H1 (cell line): ENCODE measurements around the gene PPP1CA. TPM values are rescaled to one million over a fixed set of nuclear protein-coding genes. Genes with fewer than 3 reads are reported as not detected.

Experiments
- CTCF ChIA-PET: fragments of 300-600 bp; sonication (Branson Sonifier 250); formaldehyde crosslinking; loops from one replicate; lab custom pipeline; 2021; ENCODE audit not compliant: partially characterized antibody; lab: Charles Lee
- POLR2A ChIA-PET: fragments of 300-600 bp; sonication (Branson Sonifier 250); formaldehyde crosslinking; loops from one replicate; lab custom pipeline; 2021; ENCODE audit warnings: inconsistent platforms; ENCODE audit not compliant: partially characterized antibody; lab: Charles Lee
- DNase-seq, 2 experiments: peaks; one replicate each; pipeline versions ENCODE4 v3.0.0 to v3.0.0-alpha.2; 2010 to 2022; ENCODE audit warnings: low spot score in 2 of 2, low read depth in 1 of 2, mixed read lengths in 1 of 2
- FAIRE-seq: peaks from 2 replicates; lab custom pipeline; 2011; peaks lifted over from hg19 to GRCh38; lab: Jason Lieb, UNC
- H2AFZ ChIP-seq: 2 replicates; pipeline ENCODE4 v1.8.1; 2012; ENCODE audit warnings: low read length, inconsistent platforms
- H2AK5ac ChIP-seq: 2 replicates; pipeline ENCODE4 v1.6.1; 2013; ENCODE audit warnings: low read depth, low read length
- H2BK120ac ChIP-seq: replicated peaks from 2 replicates; pipeline ENCODE3; 2013; ENCODE audit warnings: low read depth, low read length, inconsistent platforms
- H2BK12ac ChIP-seq: 2 replicates; pipeline ENCODE4 v1.6.1; 2013; ENCODE audit warnings: low read depth, low read length
- H2BK15ac ChIP-seq: 2 replicates; pipeline ENCODE4 v1.6.1; 2013; ENCODE audit warnings: low read length
- H2BK20ac ChIP-seq: 2 replicates; pipeline ENCODE4 v1.6.1; 2013; ENCODE audit warnings: low read length
- H2BK5ac ChIP-seq: 2 replicates; pipeline ENCODE4 v1.6.1; 2013; ENCODE audit warnings: low read depth, low read length
- H3K14ac ChIP-seq: 2 replicates; pipeline ENCODE4 v1.6.1; 2013; ENCODE audit warnings: inconsistent platforms; ENCODE audit not compliant: insufficient read length
- H3K18ac ChIP-seq: 2 replicates; pipeline ENCODE4 v1.6.1; 2013; ENCODE audit warnings: low read length; ENCODE audit errors: extremely low read depth
- H3K23ac ChIP-seq: 2 replicates; pipeline ENCODE4 v1.6.1; 2013; ENCODE audit warnings: inconsistent platforms; ENCODE audit not compliant: insufficient read length
- H3K23me2 ChIP-seq: 2 replicates; pipeline ENCODE4 v1.6.1; 2013; ENCODE audit warnings: low read depth, low read length
- H3K27ac ChIP-seq: 2 replicates; pipeline ENCODE4 v1.6.1; 2011; ENCODE audit warnings: low read depth, low read length, inconsistent platforms
- H3K27me3 ChIP-seq, 4 experiments: replicated peaks in 1 of 4; 1 replicate in 1 of 4; 2 replicates in 3 of 4; pipeline versions ENCODE4 v1.6.1 to v1.8.1; 2011 to 2013; ENCODE audit warnings: low read length in 3 of 4, mild to moderate bottlenecking in 3 of 4, inconsistent platforms in 2 of 4, mixed read lengths in 2 of 4, moderate library complexity in 1 of 4; ENCODE audit not compliant: control insufficient read depth in 3 of 4, insufficient read depth in 3 of 4; ENCODE audit errors: extremely low read depth in 1 of 4
- H3K36me3 ChIP-seq, 4 experiments: 2 replicates each; pipeline versions ENCODE4 v1.6.1 to v1.8.1; 2011 to 2013; ENCODE audit warnings: mild to moderate bottlenecking in 4 of 4, low read length in 3 of 4, moderate library complexity in 2 of 4, control low read depth in 1 of 4, inconsistent platforms in 1 of 4; ENCODE audit not compliant: insufficient read depth in 4 of 4, control insufficient read depth in 2 of 4
- H3K4ac ChIP-seq: replicated peaks from 2 replicates; pipeline ENCODE3; 2013; ENCODE audit warnings: low read length, low read depth, mixed read lengths, inconsistent platforms; ENCODE audit not compliant: insufficient read length
- H3K4me1 ChIP-seq, 4 experiments: replicated peaks in 1 of 4; 1 replicate in 1 of 4; 2 replicates in 3 of 4; pipeline versions ENCODE4 v1.6.1 to v1.8.1; 2011 to 2013; ENCODE audit warnings: low read length in 3 of 4, inconsistent platforms in 2 of 4, mixed read lengths in 1 of 4; ENCODE audit not compliant: insufficient read depth in 4 of 4, control insufficient read depth in 3 of 4
- H3K4me2 ChIP-seq, 2 experiments: 2 replicates each; pipeline versions ENCODE4 v1.6.1 to v1.8.1; 2011 to 2013; ENCODE audit warnings: low read depth in 2 of 2, low read length in 2 of 2, control low read depth in 1 of 2, inconsistent platforms in 1 of 2, mild to moderate bottlenecking in 1 of 2; ENCODE audit not compliant: insufficient read depth in 1 of 2
- H3K4me3 ChIP-seq, 4 experiments: fragments of 200-600, 300-600 bp in 1 of 4; sonication (generic), shearing (Covaris generic), sonication (Bioruptor Twin) in 1 of 4; 2 replicates each; pipeline versions ENCODE4 v1.5.1 to v1.8.1; 2011 to 2016; ENCODE audit warnings: low read length in 4 of 4, low read depth in 3 of 4, control low read depth in 2 of 4, inconsistent platforms in 2 of 4, mild to moderate bottlenecking in 2 of 4, mixed read lengths in 1 of 4, moderate library complexity in 1 of 4; ENCODE audit not compliant: insufficient read depth in 2 of 4; ENCODE audit errors: extremely low read depth in 1 of 4
- H3K56ac ChIP-seq: replicated peaks from 2 replicates; pipeline ENCODE3; 2013; ENCODE audit warnings: low read depth, mild to moderate bottlenecking, mixed read lengths, low read length, inconsistent platforms; ENCODE audit not compliant: insufficient read length
- H3K79me1 ChIP-seq: 2 replicates; pipeline ENCODE4 v1.6.1; 2013; ENCODE audit warnings: low read depth, low read length, control low read depth
- H3K79me2 ChIP-seq, 2 experiments: 2 replicates each; pipeline versions ENCODE4 v1.6.1 to v1.8.1; 2012 to 2013; ENCODE audit warnings: low read length in 2 of 2, mild to moderate bottlenecking in 2 of 2, inconsistent platforms in 1 of 2; ENCODE audit not compliant: insufficient read depth in 2 of 2, control insufficient read depth in 1 of 2
- H3K9ac ChIP-seq, 4 experiments: replicated peaks in 1 of 4; 1 replicate in 1 of 4; 2 replicates in 3 of 4; pipeline versions ENCODE4 v1.6.1 to v1.8.1; 2011 to 2013; ENCODE audit warnings: low read depth in 3 of 4, low read length in 3 of 4, control low read depth in 2 of 4, mild to moderate bottlenecking in 2 of 4, moderate library complexity in 2 of 4, inconsistent platforms in 1 of 4; ENCODE audit errors: extremely low read depth in 1 of 4
- H3K9me3 ChIP-seq, 2 experiments: 2 replicates each; pipeline versions ENCODE4 v1.6.1 to v1.8.1; 2012 to 2013; ENCODE audit warnings: mild to moderate bottlenecking in 2 of 2, moderate library complexity in 2 of 2, control low read depth in 1 of 2, inconsistent platforms in 1 of 2, low read depth in 1 of 2, low read length in 1 of 2, mixed read lengths in 1 of 2; ENCODE audit not compliant: insufficient read depth in 2 of 2
- H4K20me1 ChIP-seq, 2 experiments: replicated peaks in 1 of 2; 2 replicates each; pipeline versions ENCODE3 to v1.8.1; 2011 to 2013; ENCODE audit warnings: inconsistent platforms in 2 of 2, low read length in 2 of 2, mild to moderate bottlenecking in 1 of 2; ENCODE audit not compliant: insufficient read depth in 2 of 2, control insufficient read depth in 1 of 2
- H4K5ac ChIP-seq: 2 replicates; pipeline ENCODE4 v1.6.1; 2013; ENCODE audit warnings: low read length, low read depth, mixed read lengths, inconsistent platforms; ENCODE audit not compliant: insufficient read length
- H4K8ac ChIP-seq: 2 replicates; pipeline ENCODE4 v1.8.0; 2013; ENCODE audit warnings: mild to moderate bottlenecking, moderate library complexity, low read length, inconsistent platforms; ENCODE audit not compliant: insufficient read depth; ENCODE audit errors: extremely low read depth
- H4K91ac ChIP-seq: replicated peaks from 2 replicates; pipeline ENCODE3; 2013; ENCODE audit warnings: low read length, mixed read lengths, inconsistent platforms; ENCODE audit not compliant: insufficient read length
- CBX5 ChIP-seq: fragments of 300-800, 300-1000 bp; sonication (generic); IDR thresholded peaks from 2 replicates; pipeline ENCODE4 v1.7.1; 2016; ENCODE audit warnings: antibody characterized with exemption, low read length, low read depth
- HDAC2 ChIP-seq, 2 experiments: fragments of 300-600 bp in 1 of 2; sonication (generic) in 1 of 2; IDR thresholded peaks; 2 replicates each; pipeline ENCODE4 v1.6.1; 2011 to 2012; ENCODE audit warnings: low read depth in 2 of 2, low read length in 2 of 2, mild to moderate bottlenecking in 2 of 2, moderate library complexity in 2 of 2, borderline replicate concordance in 1 of 2, inconsistent platforms in 1 of 2
- HDAC6 ChIP-seq: IDR thresholded peaks from one replicate; pipeline ENCODE4 v1.7.1; 2012; ENCODE audit warnings: low read depth, mild to moderate bottlenecking, inconsistent platforms, low read length, moderate library complexity
- NRF1 ChIP-seq: IDR thresholded peaks from 2 replicates; pipeline ENCODE4 v1.6.1; 2011; ENCODE audit warnings: mild to moderate bottlenecking, low read depth, low read length, improper control_type of control experiment
- SAP30 ChIP-seq: fragments of 300-600 bp; sonication (generic); IDR thresholded peaks from 2 replicates; pipeline ENCODE4 v1.7.1; 2012; ENCODE audit warnings: low read length, moderate library complexity, mild to moderate bottlenecking, inconsistent platforms; ENCODE audit not compliant: insufficient read depth, insufficient replicate concordance
- YY1 ChIP-seq: IDR thresholded peaks from 2 replicates; pipeline ENCODE4 v1.6.1; 2011; ENCODE audit warnings: low read depth, mild to moderate bottlenecking, low read length
- WGBS, 2 experiments: shearing (Covaris generic) in 1 of 2; methylation state at CpG; one replicate each; pipeline versions ENCODE4 v1.1.6 to v1.1.7; 2013 to 2015; ENCODE audit warnings: low lambda C conversion rate in 2 of 2, mixed read lengths in 2 of 2, inconsistent platforms in 1 of 2, low coverage in 1 of 2, missing lambda C conversion rate in 1 of 2; ENCODE audit not compliant: insufficient replicate concordance in 2 of 2, insufficient coverage in 1 of 2, insufficient read length in 1 of 2; ENCODE audit errors: extremely low coverage in 1 of 2, missing lambda C conversion rate in 1 of 2; 5-methylcytosine and 5-hydroxymethylcytosine counted together
- polyA plus RNA-seq, 7 experiments: library from polyadenylated mRNA; depleted of rRNA in 3 of 7; stranded (reverse) in 5 of 7; unstranded in 2 of 7; fragments of >200 nt in 5 of 7; fragments of 200-250 nt in 2 of 7; gene quantifications; 1 replicate in 5 of 7; 2 replicates in 1 of 7; 4 replicates in 1 of 7; pipeline versions ENCODE4 v1.2.1 to v1.2.3, GENCODE V29; 2011 to 2013; ENCODE audit warnings: missing spikeins in 2 of 7, mixed read lengths in 2 of 7
- total RNA-seq: library from RNA; stranded (reverse); fragmentation: NEBNext Ultra II Directional; extraction: Animal tissue kit (Norgen Biotek cat#: 25700); gene quantifications from 2 replicates; pipeline ENCODE4 v1.2.1, GENCODE V29; 2021

Gene PPP1CA
- total and polyA plus RNA-seq, 2 of the 8 experiments (the other 6 are each of a cell fraction or from before 2014, with no cell fraction given), result 198 to 359 TPM

GRCh38 chr11:67364169-67364568 is 37.5 kb downstream of the PPP1CA start:
- ChIA-PET POLR2A (interaction anchor here (4.1 kb wide), 1 partner anchor 10 kb away, joined by 16 read pairs; the partner anchor contains the start of gene POLD4), CTCF (interaction anchor here (0.8 to 34.8 kb wide), 3 partner anchors 6 to 18 kb away, joined by 3 to 1305 read pairs (median 1305); partner anchors contain the start of genes CLCF1, POLD4 and RAD9A)
- Histone ChIP-seq H4K5ac (no peak overlapping the region), H3K36me3 (no peaks in the 10 kb centered on the region), H4K8ac (no peak overlapping the region), H3K18ac (no peak overlapping the region), H4K20me1 (no peaks in the 10 kb centered on the region), H2BK20ac (no peak overlapping the region), H2AFZ (no peak overlapping the region), H2AK5ac (no peak overlapping the region), H3K27me3 (peaks cover 0 to 4% (median 2%) of the 10 kb centered on the region in 4 experiments; a peak in 3 of 7 replicates), H3K23ac (no peak overlapping the region), H3K9ac (no peak overlapping the region), H3K23me2 (no peaks in the 10 kb centered on the region), H3K79me1 (no peaks in the 10 kb centered on the region), H2BK5ac (no peak overlapping the region), H2BK12ac (no peak overlapping the region), H2BK120ac (no peak overlapping the region), H3K4ac (no peak overlapping the region), H3K56ac (no peak overlapping the region), H3K9me3 (no peaks in the 10 kb centered on the region), H2BK15ac (no peak overlapping the region), H3K4me3 (no peak overlapping the region), H3K14ac (no peak overlapping the region), H3K79me2 (no peaks in the 10 kb centered on the region), H3K4me1 (peaks cover 0 to 6% (median 1%) of the 10 kb centered on the region in 4 experiments; a peak in 4 of 7 replicates), H3K4me2 (no peak overlapping the region), H4K91ac (no peak overlapping the region), H3K27ac (no peak overlapping the region)
- FAIRE-seq, result no peak
- no peak for DNase-seq
- 87% methylated on average over 3 of the region's 3 CpGs; no CpG with 5 or more reads in 1 of the 2 experiments for WGBS, 2 experiments
- TF ChIP-seq CBX5, result no peak
- no peak for TF ChIP-seq YY1
- no peak for TF ChIP-seq HDAC2 (IDR thresholded peaks at IDR 0.05; ENCODE audit: borderline replicate concordance in 1 of 2, low read depth in 2 of 2, low read length in 2 of 2)
- no peak for TF ChIP-seq NRF1
- TF ChIP-seq SAP30, result no peak
- TF ChIP-seq HDAC6, result no peak
